ENCODE measurements around the gene OLIG2.
A peak's percentile ranks its signal among the peaks of the same experiment; 100 is the strongest.

The OLIG2 gene

DNA sequence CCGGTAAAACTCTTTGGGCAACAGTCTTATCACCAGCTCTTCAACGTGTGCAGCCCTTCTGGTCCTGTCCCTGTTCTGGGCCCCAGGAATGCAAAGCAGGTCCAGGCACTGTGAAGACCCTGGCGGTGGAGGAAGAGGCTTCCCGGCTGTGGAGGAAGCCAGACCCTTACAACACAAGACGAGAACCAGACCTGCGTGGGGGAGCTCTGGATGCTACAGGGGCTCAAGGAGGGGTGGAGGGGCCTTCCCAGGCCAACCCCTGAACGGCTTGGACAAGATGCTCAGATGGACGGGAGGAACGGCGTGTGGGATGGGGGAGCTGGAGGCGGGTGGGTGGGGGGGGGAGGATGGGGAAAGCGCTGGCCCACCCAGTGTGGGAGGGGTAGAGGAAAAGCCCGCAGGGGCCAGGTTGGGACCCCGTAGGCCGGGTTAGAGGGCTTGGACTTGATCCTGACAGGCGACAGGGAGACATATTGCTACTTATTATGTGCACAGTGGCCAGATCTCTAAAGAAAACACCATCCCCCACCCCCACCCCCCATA lies 5.1 kb upstream of the OLIG2 start:
- DNase-seq, result no peak

DNA sequence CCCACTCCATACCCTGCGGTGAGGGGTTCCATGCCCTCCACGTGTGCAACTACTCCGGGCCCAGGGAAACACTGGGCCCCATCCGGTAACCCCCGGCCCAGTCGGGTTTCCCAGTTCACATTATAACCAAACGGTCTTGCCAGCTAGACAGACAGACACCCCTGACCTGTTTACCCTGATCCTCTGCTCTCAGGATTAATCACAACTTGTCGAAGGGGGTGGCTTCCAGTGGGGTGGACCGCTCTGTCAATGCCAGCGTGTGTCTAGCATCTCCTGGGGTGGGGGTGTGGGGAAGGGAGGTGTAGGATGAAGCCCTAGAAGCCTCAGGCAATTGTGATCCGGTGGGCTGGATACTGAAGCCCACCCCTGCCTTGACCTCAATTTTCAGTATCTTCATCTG lies 4.6 kb upstream of the OLIG2 start:
- no peak for DNase-seq

GRCh38 chr21:33021667-33022066 lies 4.1 kb upstream of the OLIG2 start:
- DNase-seq, result no peak

DNA sequence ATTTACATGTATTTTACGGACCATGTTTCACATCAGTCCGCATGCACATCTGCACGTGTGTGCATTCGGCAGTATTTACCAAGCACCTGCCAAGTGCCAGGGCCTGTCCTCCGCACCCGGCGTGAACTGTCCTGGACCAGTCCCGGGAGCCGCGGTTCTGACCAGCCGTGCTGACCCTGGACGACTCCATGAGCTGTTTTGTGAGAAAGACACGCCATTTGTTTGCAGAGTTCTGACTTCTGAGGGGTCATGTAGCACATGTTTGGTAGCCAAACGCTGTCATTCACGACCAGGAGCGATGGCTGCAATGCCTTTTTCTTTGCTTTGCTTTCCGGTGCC lies 3.3 kb upstream of the OLIG2 start:
- no peak for DNase-seq

- no peak for DNase-seq
These were observed 2.7 kb upstream of the OLIG2 start for GRCh38 chr21:33022828-33023573.

DNA sequence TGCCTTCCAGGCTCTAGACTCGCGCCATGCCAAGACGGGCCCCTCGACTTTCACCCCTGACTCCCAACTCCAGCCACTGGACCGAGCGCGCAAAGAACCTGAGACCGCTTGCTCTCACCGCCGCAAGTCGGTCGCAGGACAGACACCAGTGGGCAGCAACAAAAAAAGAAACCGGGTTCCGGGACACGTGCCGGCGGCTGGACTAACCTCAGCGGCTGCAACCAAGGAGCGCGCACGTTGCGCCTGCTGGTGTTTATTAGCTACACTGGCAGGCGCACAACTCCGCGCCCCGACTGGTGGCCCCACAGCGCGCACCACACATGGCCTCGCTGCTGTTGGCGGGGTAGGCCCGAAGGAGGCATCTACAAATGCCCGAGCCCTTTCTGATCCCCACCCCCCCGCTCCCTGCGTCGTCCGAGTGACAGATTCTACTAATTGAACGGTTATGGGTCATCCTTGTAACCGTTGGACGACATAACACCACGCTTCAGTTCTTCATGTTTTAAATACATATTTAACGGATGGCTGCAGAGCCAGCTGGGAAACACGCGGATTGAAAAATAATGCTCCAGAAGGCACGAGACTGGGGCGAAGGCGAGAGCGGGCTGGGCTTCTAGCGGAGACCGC lies 2.0 kb upstream of the OLIG2 start:
- DNase-seq, result peak; percentile 12

- no peak for DNase-seq
These were observed 1.3 kb upstream of the OLIG2 start for GRCh38 chr21:33024201-33025103.

DNA sequence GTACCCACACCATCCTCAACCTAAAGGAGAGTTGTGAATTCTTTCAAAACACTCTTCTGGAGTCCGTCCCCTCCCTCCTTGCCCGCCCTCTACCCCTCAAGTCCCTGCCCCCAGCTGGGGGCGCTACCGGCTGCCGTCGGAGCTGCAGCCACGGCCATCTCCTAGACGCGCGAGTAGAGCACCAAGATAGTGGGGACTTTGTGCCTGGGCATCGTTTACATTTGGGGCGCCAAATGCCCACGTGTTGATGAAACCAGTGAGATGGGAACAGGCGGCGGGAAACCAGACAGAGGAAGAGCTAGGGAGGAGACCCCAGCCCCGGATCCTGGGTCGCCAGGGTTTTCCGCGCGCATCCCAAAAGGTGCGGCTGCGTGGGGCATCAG lies 638 bp upstream of the OLIG2 start:
- DNase-seq, result no peak

- no peak for DNase-seq
These were observed 716 bp downstream of the OLIG2 start for GRCh38 chr21:33026443-33026858.

- DNase-seq, result no peak
These were observed 1.2 kb downstream of the OLIG2 start for GRCh38 chr21:33026878-33027400.

- no peak for DNase-seq
These were observed 1.9 kb downstream of the OLIG2 start for GRCh38 chr21:33027401-33028286.

DNA sequence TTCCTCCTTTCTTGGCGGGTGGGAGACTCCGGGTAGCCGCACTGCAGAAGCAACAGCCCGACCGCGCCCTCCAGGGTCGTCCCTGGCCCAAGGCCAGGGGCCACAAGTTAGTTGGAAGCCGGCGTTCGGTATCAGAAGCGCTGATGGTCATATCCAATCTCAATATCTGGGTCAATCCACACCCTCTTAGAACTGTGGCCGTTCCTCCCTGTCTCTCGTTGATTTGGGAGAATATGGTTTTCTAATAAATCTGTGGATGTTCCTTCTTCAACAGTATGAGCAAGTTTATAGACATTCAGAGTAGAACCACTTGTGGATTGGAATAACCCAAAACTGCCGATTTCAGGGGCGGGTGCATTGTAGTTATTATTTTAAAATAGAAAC lies 2.5 kb downstream of the OLIG2 start:
- no peak for DNase-seq

- DNase-seq, result no peak
These were observed 3.1 kb downstream of the OLIG2 start for GRCh38 chr21:33028773-33029384.

- no peak for DNase-seq
These were observed 3.7 kb downstream of the OLIG2 start for GRCh38 chr21:33029385-33029921.

GRCh38 chr21:33029975-33030461 lies 4.3 kb downstream of the OLIG2 start:
- DNase-seq, result no peak

GRCh38 chr21:33030633-33031032 lies 4.9 kb downstream of the OLIG2 start:
- no peak for DNase-seq

- no peak for DNase-seq
These were observed 5.6 kb downstream of the OLIG2 start for GRCh38 chr21:33031152-33031911.

DNA sequence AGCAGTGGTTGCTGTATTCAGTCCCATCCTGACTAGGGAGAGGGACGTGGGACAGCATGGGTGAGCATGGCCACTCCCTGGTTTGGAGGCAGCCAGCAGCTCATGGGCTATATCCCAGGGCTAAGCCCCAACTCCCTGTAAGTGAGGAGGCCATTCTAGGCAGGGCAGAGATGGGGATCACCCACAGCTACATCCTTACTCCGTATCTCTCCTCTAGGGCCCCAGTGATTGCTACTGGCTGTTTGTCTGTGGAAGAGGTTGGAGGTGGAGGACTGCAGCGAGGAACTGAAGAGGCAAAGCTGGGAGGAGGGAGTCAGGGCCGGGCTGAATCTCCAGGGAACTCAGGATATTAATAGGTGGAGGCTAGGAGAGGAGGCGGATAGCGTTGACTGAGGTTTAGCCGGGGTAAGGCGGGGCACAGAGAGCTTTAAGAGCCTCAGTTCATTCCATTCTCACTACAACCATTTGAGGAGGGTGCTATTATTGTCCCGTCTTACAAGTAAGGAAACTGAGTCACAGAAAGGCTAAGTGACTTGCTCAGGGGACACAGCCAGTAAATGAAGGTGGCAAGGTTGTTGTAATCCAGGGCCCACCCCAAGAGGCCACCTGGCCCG lies 6.8 kb downstream of the OLIG2 start:
- no peak for DNase-seq

GRCh38 chr21:33033094-33033951 lies 7.6 kb downstream of the OLIG2 start:
- no peak for DNase-seq

All from NCI-H748 treated with DMSO at 0.1 percent for 48 hours (cell line).